Amygdala (tissue), 56 donors: ENCODE results near the gene WARS2.

Source experiments
- DNase-seq, 56 donors: peaks; one replicate each; lab custom pipeline; 2025; lab: John Stamatoyannopoulos, UW

WARS2 gene

GRCh38 chr1:118986555-118987467, 153.6 kb downstream of the WARS2 start:
- DNase-seq = no peak

GRCh38 chr1:118985640-118986554, 154.6 kb downstream of the WARS2 start:
- no peak for DNase-seq

GRCh38 chr1:118984722-118985639, 155.5 kb downstream of the WARS2 start:
- DNase-seq = no peak

GRCh38 chr1:118984086-118984721, 156.2 kb downstream of the WARS2 start:
- peak in 1 of 56 donors; percentile 4 for DNase-seq

GRCh38 chr1:118983558-118984041, 156.9 kb downstream of the WARS2 start:
- DNase-seq = no peak

- DNase-seq = no peak
These were observed 157.5 kb downstream of the WARS2 start for GRCh38 chr1:118982821-118983557.

GRCh38 chr1:118982266-118982665, 158.2 kb downstream of the WARS2 start:
- no peak for DNase-seq

GRCh38 chr1:118981436-118981835, 159.0 kb downstream of the WARS2 start:
- no peak for DNase-seq
